Stimulated activated naive B cell treated with anti-CD40 and anti-IgM and Interleukin-4, amounts not matched to agents 10 μg/mL and 1 μg/mL and 100 μg/mL, for 72 hours (primary cell): ENCODE data around the gene DCTD.

Experiments used
- ATAC-seq, 2 donors: fragments of 150-1000 bp; cut with Tn5 transposase; replicated peaks; 2 replicates each; pipeline ENCODE4 v1.10.0; 2021; ENCODE audit warnings: moderate library complexity in 1 of 2
- DNase-seq: peaks from one replicate; pipeline ENCODE4 v3.0.0; 2021
- H3K27ac Mint-ChIP-seq: one replicate; pipeline ENCODE4 v1.8.0; 2022; ENCODE audit warnings: mild to moderate bottlenecking, mixed read lengths
- H3K27me3 Mint-ChIP-seq, 2 donors: one replicate each; pipeline ENCODE4 v1.8.0; 2022; ENCODE audit warnings: mixed read lengths in 2 of 2
- H3K36me3 Mint-ChIP-seq, 2 donors: one replicate each; pipeline ENCODE4 v1.8.0; 2022; ENCODE audit warnings: mixed read lengths in 2 of 2, mild to moderate bottlenecking in 1 of 2
- H3K4me1 Mint-ChIP-seq, 2 donors: one replicate each; pipeline ENCODE4 v1.8.0; 2022; ENCODE audit warnings: mixed read lengths in 2 of 2, mild to moderate bottlenecking in 1 of 2
- H3K4me3 Mint-ChIP-seq, 2 donors: one replicate each; pipeline ENCODE4 v1.8.0; 2022; ENCODE audit warnings: mild to moderate bottlenecking in 2 of 2, mixed read lengths in 2 of 2, moderate library complexity in 1 of 2
- H3K9me3 Mint-ChIP-seq, 2 donors: one replicate each; pipeline ENCODE4 v1.8.0; 2022; ENCODE audit warnings: mixed read lengths in 2 of 2, mild to moderate bottlenecking in 1 of 2

DCTD gene

DNA sequence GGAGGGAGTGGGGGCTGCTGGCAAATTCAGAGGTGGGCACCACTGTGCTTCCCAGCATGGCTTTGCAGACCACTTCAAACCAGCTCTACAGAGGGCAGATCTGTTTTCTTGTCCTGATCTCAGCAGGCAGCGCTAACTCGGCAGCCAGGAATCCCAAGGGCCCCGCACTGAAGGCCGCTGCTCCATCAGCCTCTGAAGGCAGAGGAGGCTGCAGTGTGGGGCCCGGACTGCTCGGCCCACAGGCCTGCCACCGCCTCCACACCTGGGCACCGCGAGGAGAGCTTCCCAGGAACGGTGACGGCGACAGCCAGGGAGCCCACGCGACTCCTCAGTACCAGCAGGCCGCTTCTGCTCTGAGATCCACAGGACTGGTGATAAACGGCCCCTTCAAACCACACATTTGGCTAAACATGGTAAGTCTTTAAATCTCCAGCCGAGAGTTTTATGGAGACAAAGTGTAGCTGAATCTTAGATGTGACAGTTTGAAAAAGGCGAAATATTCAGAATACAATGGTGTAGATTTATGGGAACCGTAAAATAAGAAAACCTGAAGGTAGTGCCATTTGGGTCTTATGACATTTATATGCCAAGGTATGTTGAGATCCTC is 23.6 kb downstream of the DCTD start:
- Mint-ChIP-seq H3K4me3 (no peak overlapping the region), H3K36me3 (peaks cover 82 to 96% of the 10 kb centered on the region in 2 donors), H3K27ac (no peak overlapping the region), H3K9me3 (no peaks in the 10 kb centered on the region), H3K4me1 (no peaks in the 10 kb centered on the region), H3K27me3 (no peaks in the 10 kb centered on the region)
- ATAC-seq (no peak), DNase-seq (no peak)

GRCh38 chr4:182893047-182893446 is 24.1 kb downstream of the DCTD start:
- no peak overlapping the region for H3K27ac Mint-ChIP-seq
- ATAC-seq (no peak), DNase-seq (no peak)
- H3K36me3 Mint-ChIP-seq, result peaks cover 84 to 96% of the 10 kb centered on the region in 2 donors
- no peaks in the 10 kb centered on the region for H3K27me3 Mint-ChIP-seq
- no peak overlapping the region for H3K4me3 Mint-ChIP-seq
- no peaks in the 10 kb centered on the region for H3K4me1 Mint-ChIP-seq
- no peaks in the 10 kb centered on the region for H3K9me3 Mint-ChIP-seq

DNA sequence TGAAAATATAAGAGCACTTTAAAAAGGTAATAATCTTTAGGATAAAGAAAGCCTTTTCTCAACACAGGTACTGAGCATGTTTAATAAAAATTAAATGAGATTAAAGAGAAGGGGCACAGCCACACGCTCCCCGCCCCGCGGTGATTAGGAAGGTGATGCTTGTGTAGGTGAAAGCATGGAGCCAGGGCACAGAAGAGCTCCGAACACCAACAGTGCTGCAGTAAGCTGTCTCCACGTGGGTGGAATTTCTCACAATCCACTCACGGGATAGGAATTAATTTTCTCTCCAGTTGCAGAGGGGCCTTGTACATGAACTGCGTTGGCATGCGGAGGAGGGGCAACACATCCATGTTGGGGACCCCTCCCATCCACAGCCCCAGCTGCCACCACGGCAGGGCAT is 27.0 kb downstream of the DCTD start:
- H3K36me3 Mint-ChIP-seq, result peaks cover 88 to 99% of the 10 kb centered on the region in 2 donors
- no peak for DNase-seq
- H3K4me1 Mint-ChIP-seq, result no peaks in the 10 kb centered on the region
- no peaks in the 10 kb centered on the region for H3K27me3 Mint-ChIP-seq
- ATAC-seq, result no peak
- peaks cover 5 to 6% of the 10 kb centered on the region in 2 donors for H3K9me3 Mint-ChIP-seq
- H3K4me3 Mint-ChIP-seq, result no peak overlapping the region
- no peak overlapping the region for H3K27ac Mint-ChIP-seq

- ATAC-seq, result no peak
- Mint-ChIP-seq H3K27me3 (no peaks in the 10 kb centered on the region), H3K4me1 (no peaks in the 10 kb centered on the region), H3K4me3 (no peak overlapping the region), H3K27ac (no peak overlapping the region), H3K9me3 (peaks cover 5 to 6% of the 10 kb centered on the region in 2 donors), H3K36me3 (peaks cover 84 to 99% of the 10 kb centered on the region in 2 donors)
- DNase-seq, result no peak
Observed at GRCh38 chr4:182888891-182889290, 28.3 kb downstream of the DCTD start.

- Mint-ChIP-seq H3K4me1 (no peaks in the 10 kb centered on the region), H3K9me3 (peaks cover 5 to 9% of the 10 kb centered on the region in 2 donors), H3K4me3 (no peak overlapping the region), H3K27me3 (peaks cover 0 to 8% of the 10 kb centered on the region in 2 donors), H3K36me3 (peaks cover 82 to 98% of the 10 kb centered on the region in 2 donors), H3K27ac (no peak overlapping the region)
- ATAC-seq, result no peak
- no peak for DNase-seq
Observed at GRCh38 chr4:182886768-182887167, 30.4 kb downstream of the DCTD start.

- peaks cover 5 to 9% of the 10 kb centered on the region in 2 donors for H3K9me3 Mint-ChIP-seq
- H3K4me1 Mint-ChIP-seq, result no peaks in the 10 kb centered on the region
- H3K36me3 Mint-ChIP-seq, result peaks cover 81 to 96% of the 10 kb centered on the region in 2 donors
- H3K4me3 Mint-ChIP-seq, result no peak overlapping the region
- H3K27me3 Mint-ChIP-seq, result peaks cover 4 to 11% of the 10 kb centered on the region in 2 donors
- DNase-seq (no peak), ATAC-seq (no peak)
- H3K27ac Mint-ChIP-seq, result no peak overlapping the region
Observed at GRCh38 chr4:182886205-182886604, 31.0 kb downstream of the DCTD start.

- no peak for ATAC-seq
- peaks cover 8 to 16% of the 10 kb centered on the region in 2 donors for H3K27me3 Mint-ChIP-seq
- H3K4me1 Mint-ChIP-seq, result no peaks in the 10 kb centered on the region
- no peak for DNase-seq
- no peak overlapping the region for H3K4me3 Mint-ChIP-seq
- peaks cover 82 to 96% of the 10 kb centered on the region in 2 donors for H3K36me3 Mint-ChIP-seq
- peaks cover 5 to 9% of the 10 kb centered on the region in 2 donors for H3K9me3 Mint-ChIP-seq
- no peak overlapping the region for H3K27ac Mint-ChIP-seq
Observed at GRCh38 chr4:182885738-182886077, 31.5 kb downstream of the DCTD start.

- peaks cover 82 to 96% of the 10 kb centered on the region in 2 donors for H3K36me3 Mint-ChIP-seq
- H3K4me3 Mint-ChIP-seq, result no peak overlapping the region
- H3K4me1 Mint-ChIP-seq, result no peaks in the 10 kb centered on the region
- H3K27me3 Mint-ChIP-seq, result peaks cover 14 to 19% of the 10 kb centered on the region in 2 donors
- no peak for DNase-seq
- H3K9me3 Mint-ChIP-seq, result peaks cover 5 to 9% of the 10 kb centered on the region in 2 donors
- no peak for ATAC-seq
- no peak overlapping the region for H3K27ac Mint-ChIP-seq
Observed at GRCh38 chr4:182885022-182885737, 32.0 kb downstream of the DCTD start.

DNA sequence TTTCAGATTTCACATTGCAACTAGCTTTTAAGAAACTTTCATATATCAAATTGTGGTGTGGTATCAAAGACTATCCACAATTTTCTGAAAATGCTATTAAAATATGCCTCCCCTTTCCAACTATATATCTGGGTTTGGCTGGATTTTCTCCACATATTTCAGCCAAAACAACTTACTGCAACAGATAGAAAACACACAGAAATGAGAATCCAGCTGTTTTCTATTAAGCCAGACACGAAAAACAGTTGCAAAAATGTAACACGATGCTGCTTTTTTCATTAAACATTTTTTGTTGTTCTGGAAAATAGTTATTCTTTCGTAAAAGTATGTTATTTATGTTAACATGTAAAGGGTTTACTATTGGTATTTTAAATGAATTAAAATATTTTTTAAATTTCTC is 33.1 kb downstream of the DCTD start:
- Mint-ChIP-seq H3K27ac (no peak overlapping the region), H3K4me3 (no peak overlapping the region), H3K4me1 (no peaks in the 10 kb centered on the region), H3K9me3 (peaks cover 5 to 9% of the 10 kb centered on the region in 2 donors), H3K27me3 (peaks cover 23 to 30% of the 10 kb centered on the region in 2 donors), H3K36me3 (peaks cover 82 to 94% of the 10 kb centered on the region in 2 donors)
- no peak for ATAC-seq
- DNase-seq, result no peak

DNA sequence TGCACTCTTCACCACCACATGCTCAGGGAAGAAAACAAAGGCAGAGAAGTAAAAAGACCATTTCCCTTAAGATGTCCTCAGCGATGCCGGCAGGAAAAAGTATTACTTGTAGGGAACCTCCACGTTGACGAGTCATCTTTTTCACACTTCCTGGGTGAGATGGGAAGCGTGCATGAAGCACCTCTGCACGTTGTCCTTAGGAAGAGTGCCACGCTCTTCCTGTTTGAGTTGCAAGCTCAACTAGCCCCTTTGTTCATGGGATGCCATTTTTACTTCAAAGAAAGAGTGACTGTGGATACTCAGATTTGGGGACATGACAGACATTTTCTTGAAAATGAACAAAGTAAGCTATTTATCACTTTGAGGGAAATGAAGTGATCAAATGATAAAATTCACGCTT is 33.8 kb downstream of the DCTD start:
- Mint-ChIP-seq H3K27me3 (peaks cover 23 to 37% of the 10 kb centered on the region in 2 donors), H3K36me3 (peaks cover 78 to 92% of the 10 kb centered on the region in 2 donors)

GRCh38 chr4:182881914-182882313 is 35.3 kb downstream of the DCTD start:
- DNase-seq (no peak), ATAC-seq (no peak)
- Mint-ChIP-seq H3K27me3 (peaks cover 36 to 49% of the 10 kb centered on the region in 2 donors), H3K36me3 (peaks cover 76 to 89% of the 10 kb centered on the region in 2 donors), H3K9me3 (peaks cover under 1 to 6% of the 10 kb centered on the region in 2 donors), H3K27ac (no peak overlapping the region), H3K4me3 (no peak overlapping the region), H3K4me1 (no peaks in the 10 kb centered on the region)

More for the DNA sequence above, 33.8 kb downstream of the DCTD start:
- H3K4me1 Mint-ChIP-seq, result no peaks in the 10 kb centered on the region
- DNase-seq, result no peak
- peaks cover 5 to 9% of the 10 kb centered on the region in 2 donors for H3K9me3 Mint-ChIP-seq
- no peak overlapping the region for H3K27ac Mint-ChIP-seq
- ATAC-seq, result no peak
- H3K4me3 Mint-ChIP-seq, result no peak overlapping the region

GRCh38 chr4:182880387-182881356 is 36.5 kb downstream of the DCTD start:
- Mint-ChIP-seq H3K36me3 (peaks cover 77 to 89% of the 10 kb centered on the region in 2 donors), H3K27ac (no peak overlapping the region), H3K4me1 (peaks cover 0 to under 1% of the 10 kb centered on the region in 2 donors), H3K9me3 (peaks cover 0 to 3% of the 10 kb centered on the region in 2 donors), H3K27me3 (peaks cover 47 to 54% of the 10 kb centered on the region in 2 donors), H3K4me3 (no peak overlapping the region)
- ATAC-seq, result no peak
- DNase-seq, result no peak

DNA sequence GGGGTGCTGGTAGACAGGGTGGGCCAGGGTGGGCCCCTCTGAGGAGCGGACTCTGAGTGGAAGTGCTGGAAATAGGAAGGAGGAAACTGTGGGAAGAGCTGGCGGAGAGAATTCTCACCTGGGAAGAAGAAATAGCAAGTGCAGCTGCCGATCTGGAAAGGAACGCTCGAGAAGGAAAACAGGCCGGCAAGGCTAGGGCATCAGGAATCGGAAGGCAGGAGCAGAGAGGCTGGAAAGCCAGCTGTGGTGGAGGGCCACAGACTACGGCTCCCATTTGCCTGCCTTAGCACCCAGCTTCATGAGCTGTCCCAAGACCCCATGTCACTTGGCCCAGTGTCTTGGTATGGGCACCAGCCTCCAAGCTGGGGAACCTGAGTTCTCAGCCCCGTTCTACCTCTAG is 37.3 kb downstream of the DCTD start:
- ATAC-seq (no peak), DNase-seq (no peak)
- H3K27ac Mint-ChIP-seq, result no peak overlapping the region
- peaks cover 4 to 8% of the 10 kb centered on the region in 2 donors for H3K4me1 Mint-ChIP-seq
- peaks cover 55 to 62% of the 10 kb centered on the region in 2 donors for H3K27me3 Mint-ChIP-seq
- peaks cover 78 to 89% of the 10 kb centered on the region in 2 donors for H3K36me3 Mint-ChIP-seq
- peaks cover 0 to 3% of the 10 kb centered on the region in 2 donors for H3K9me3 Mint-ChIP-seq
- no peak overlapping the region for H3K4me3 Mint-ChIP-seq
